ENCODE measurements around the gene SCAF4.
"Not testable (repeated sequence)": the region's sequence is repeated elsewhere in the genome, so short reads cannot be mapped to it uniquely, and the experiment has no call there.

Gene SCAF4

GRCh38 chr21:31654340-31654739 lies 77.6 kb downstream of the SCAF4 start:
- H3K4me1 ChIP-seq (ENCODE audit: control insufficient read depth, insufficient read depth, low read length), result no peaks in the 10 kb centered on the region
- WGBS, 2 experiments, result 95% methylated on average over 20 of the region's 20 CpGs
- no peaks in the 10 kb centered on the region for H3K9me3 ChIP-seq (ENCODE audit: control insufficient read depth, low read length)
- no peak overlapping the region for H3K27ac ChIP-seq (ENCODE audit: insufficient read depth, low read depth, low read length, poor library complexity, severe bottlenecking)
- H3K4me3 ChIP-seq (ENCODE audit: insufficient read depth, low read depth, low read length), result no peak overlapping the region
- no peaks in the 10 kb centered on the region for H3K27me3 ChIP-seq (ENCODE audit: control insufficient read depth, insufficient read depth, low read length, poor library complexity, severe bottlenecking)
- H3K36me3 ChIP-seq (ENCODE audit: control insufficient read depth, insufficient read depth, low read length), result no peaks in the 10 kb centered on the region

- WGBS, 2 experiments, result 87 to 97% methylated on average over 4 of the region's 4 CpGs
- H3K9me3 ChIP-seq (ENCODE audit: control insufficient read depth, low read length); H3K27ac ChIP-seq (ENCODE audit: insufficient read depth, low read depth, low read length, poor library complexity, severe bottlenecking); H3K27me3 ChIP-seq (ENCODE audit: control insufficient read depth, insufficient read depth, low read length, poor library complexity, severe bottlenecking); H3K4me3 ChIP-seq (ENCODE audit: insufficient read depth, low read depth, low read length); H3K4me1 ChIP-seq (ENCODE audit: control insufficient read depth, insufficient read depth, low read length); H3K36me3 ChIP-seq (ENCODE audit: control insufficient read depth, insufficient read depth, low read length): not testable (repeated sequence)
Observed at GRCh38 chr21:31651491-31651890, 80.4 kb downstream of the SCAF4 start.

GRCh38 chr21:31650930-31651329 lies 81.0 kb downstream of the SCAF4 start:
- no peaks in the 10 kb centered on the region for H3K9me3 ChIP-seq (ENCODE audit: control insufficient read depth, low read length)
- no peaks in the 10 kb centered on the region for H3K27me3 ChIP-seq (ENCODE audit: control insufficient read depth, insufficient read depth, low read length, poor library complexity, severe bottlenecking)
- H3K27ac ChIP-seq (ENCODE audit: insufficient read depth, low read depth, low read length, poor library complexity, severe bottlenecking), result no peak overlapping the region
- 92 to 93% methylated on average over 1 to 3 of the region's 3 CpGs for WGBS, 2 experiments
- H3K4me1 ChIP-seq (ENCODE audit: control insufficient read depth, insufficient read depth, low read length), result no peaks in the 10 kb centered on the region
- no peak overlapping the region for H3K4me3 ChIP-seq (ENCODE audit: insufficient read depth, low read depth, low read length)
- no peaks in the 10 kb centered on the region for H3K36me3 ChIP-seq (ENCODE audit: control insufficient read depth, insufficient read depth, low read length)

GRCh38 chr21:31647650-31648049 lies 84.3 kb downstream of the SCAF4 start:
- 91% methylated on average over 3 of the region's 3 CpGs for WGBS, 2 experiments
- Histone ChIP-seq H3K4me3 (ENCODE audit: insufficient read depth, low read depth, low read length) (no peak overlapping the region), H3K9me3 (ENCODE audit: control insufficient read depth, low read length) (no peaks in the 10 kb centered on the region), H3K36me3 (ENCODE audit: control insufficient read depth, insufficient read depth, low read length) (no peaks in the 10 kb centered on the region), H3K27ac (ENCODE audit: insufficient read depth, low read depth, low read length, poor library complexity, severe bottlenecking) (no peak overlapping the region), H3K27me3 (ENCODE audit: control insufficient read depth, insufficient read depth, low read length, poor library complexity, severe bottlenecking) (no peaks in the 10 kb centered on the region), H3K4me1 (ENCODE audit: control insufficient read depth, insufficient read depth, low read length) (no peaks in the 10 kb centered on the region)

- Histone ChIP-seq H3K4me3 (ENCODE audit: insufficient read depth, low read depth, low read length) (no peak overlapping the region), H3K9me3 (ENCODE audit: control insufficient read depth, low read length) (no peaks in the 10 kb centered on the region), H3K4me1 (ENCODE audit: control insufficient read depth, insufficient read depth, low read length) (no peaks in the 10 kb centered on the region), H3K27ac (ENCODE audit: insufficient read depth, low read depth, low read length, poor library complexity, severe bottlenecking) (no peak overlapping the region), H3K27me3 (ENCODE audit: control insufficient read depth, insufficient read depth, low read length, poor library complexity, severe bottlenecking) (no peaks in the 10 kb centered on the region), H3K36me3 (ENCODE audit: control insufficient read depth, insufficient read depth, low read length) (no peaks in the 10 kb centered on the region)
- WGBS, 2 experiments, result 89 to 93% methylated on average over 4 of the region's 4 CpGs
Observed at GRCh38 chr21:31644643-31645042, 87.3 kb downstream of the SCAF4 start.

GRCh38 chr21:31641416-31641922 lies 90.4 kb downstream of the SCAF4 start:
- no peak overlapping the region for H3K4me3 ChIP-seq (ENCODE audit: insufficient read depth, low read depth, low read length)
- no peaks in the 10 kb centered on the region for H3K36me3 ChIP-seq (ENCODE audit: control insufficient read depth, insufficient read depth, low read length)
- H3K27ac ChIP-seq (ENCODE audit: insufficient read depth, low read depth, low read length, poor library complexity, severe bottlenecking), result no peak overlapping the region
- H3K27me3 ChIP-seq (ENCODE audit: control insufficient read depth, insufficient read depth, low read length, poor library complexity, severe bottlenecking), result no peaks in the 10 kb centered on the region
- H3K9me3 ChIP-seq (ENCODE audit: control insufficient read depth, low read length), result no peaks in the 10 kb centered on the region
- WGBS, 2 experiments, result 90% methylated on average over 12 of the region's 12 CpGs
- no peaks in the 10 kb centered on the region for H3K4me1 ChIP-seq (ENCODE audit: control insufficient read depth, insufficient read depth, low read length)

GRCh38 chr21:31636874-31637273 lies 95.0 kb downstream of the SCAF4 start:
- Histone ChIP-seq H3K9me3 (ENCODE audit: control insufficient read depth, low read length) (no peaks in the 10 kb centered on the region), H3K4me3 (ENCODE audit: insufficient read depth, low read depth, low read length) (no peak overlapping the region), H3K36me3 (ENCODE audit: control insufficient read depth, insufficient read depth, low read length) (no peaks in the 10 kb centered on the region), H3K27ac (ENCODE audit: insufficient read depth, low read depth, low read length, poor library complexity, severe bottlenecking) (no peak overlapping the region), H3K4me1 (ENCODE audit: control insufficient read depth, insufficient read depth, low read length) (no peaks in the 10 kb centered on the region), H3K27me3 (ENCODE audit: control insufficient read depth, insufficient read depth, low read length, poor library complexity, severe bottlenecking) (no peaks in the 10 kb centered on the region)
- 83 to 100% methylated on average over 1 to 2 of the region's 2 CpGs for WGBS, 2 experiments

- WGBS, 2 experiments, result 93% methylated on average over 3 of the region's 3 CpGs
Observed at GRCh38 chr21:31634993-31635392, 96.9 kb downstream of the SCAF4 start.

GRCh38 chr21:31631881-31632280 lies 100.0 kb downstream of the SCAF4 start:
- not testable (repeated sequence) for H3K36me3 ChIP-seq (ENCODE audit: control insufficient read depth, insufficient read depth, low read length); H3K9me3 ChIP-seq (ENCODE audit: control insufficient read depth, low read length); H3K4me1 ChIP-seq (ENCODE audit: control insufficient read depth, insufficient read depth, low read length); H3K27ac ChIP-seq (ENCODE audit: insufficient read depth, low read depth, low read length, poor library complexity, severe bottlenecking); H3K4me3 ChIP-seq (ENCODE audit: insufficient read depth, low read depth, low read length); H3K27me3 ChIP-seq (ENCODE audit: control insufficient read depth, insufficient read depth, low read length, poor library complexity, severe bottlenecking)
- WGBS, 2 experiments, result 94% methylated on average over 6 of the region's 6 CpGs

More at GRCh38 chr21:31634993-31635392, 96.9 kb downstream of the SCAF4 start:
- Histone ChIP-seq H3K4me1 (ENCODE audit: control insufficient read depth, insufficient read depth, low read length) (no peaks in the 10 kb centered on the region), H3K36me3 (ENCODE audit: control insufficient read depth, insufficient read depth, low read length) (no peaks in the 10 kb centered on the region), H3K27me3 (ENCODE audit: control insufficient read depth, insufficient read depth, low read length, poor library complexity, severe bottlenecking) (no peaks in the 10 kb centered on the region), H3K9me3 (ENCODE audit: control insufficient read depth, low read length) (no peaks in the 10 kb centered on the region), H3K27ac (ENCODE audit: insufficient read depth, low read depth, low read length, poor library complexity, severe bottlenecking) (no peak overlapping the region), H3K4me3 (ENCODE audit: insufficient read depth, low read depth, low read length) (no peak overlapping the region)

GRCh38 chr21:31629972-31630711 lies 101.8 kb downstream of the SCAF4 start:
- H3K4me3 ChIP-seq (ENCODE audit: insufficient read depth, low read depth, low read length), result no peak overlapping the region
- 87 to 94% methylated on average over 7 to 8 of the region's 8 CpGs for WGBS, 2 experiments
- H3K4me1 ChIP-seq (ENCODE audit: control insufficient read depth, insufficient read depth, low read length), result no peaks in the 10 kb centered on the region
- no peaks in the 10 kb centered on the region for H3K9me3 ChIP-seq (ENCODE audit: control insufficient read depth, low read length)
- no peaks in the 10 kb centered on the region for H3K36me3 ChIP-seq (ENCODE audit: control insufficient read depth, insufficient read depth, low read length)
- H3K27ac ChIP-seq (ENCODE audit: insufficient read depth, low read depth, low read length, poor library complexity, severe bottlenecking), result no peak overlapping the region
- no peaks in the 10 kb centered on the region for H3K27me3 ChIP-seq (ENCODE audit: control insufficient read depth, insufficient read depth, low read length, poor library complexity, severe bottlenecking)
